ENCODE data around the gene SLC22A16.

SLC22A16 gene

GRCh38 chr6:110448846-110449540, 27.4 kb downstream of the SLC22A16 start:
- DNase-seq (ENCODE audit: low read depth in 2 of 2), result no peak

- DNase-seq (ENCODE audit: low read depth in 2 of 2), result no peak
Observed at GRCh38 chr6:110447761-110448160, 28.7 kb downstream of the SLC22A16 start.

- no peak for DNase-seq (ENCODE audit: low read depth in 2 of 2)
Observed at GRCh38 chr6:110446405-110446804, 30.0 kb downstream of the SLC22A16 start.

GRCh38 chr6:110440026-110440425, 36.4 kb downstream of the SLC22A16 start:
- DNase-seq (ENCODE audit: low read depth in 2 of 2), result no peak

- DNase-seq (ENCODE audit: low read depth in 2 of 2), result no peak
Observed at GRCh38 chr6:110439356-110439755, 37.1 kb downstream of the SLC22A16 start.

GRCh38 chr6:110434961-110435602, 41.3 kb downstream of the SLC22A16 start:
- DNase-seq (ENCODE audit: low read depth in 2 of 2), result no peak

- no peak for DNase-seq (ENCODE audit: low read depth in 2 of 2)
Observed at GRCh38 chr6:110432285-110432900, 44.0 kb downstream of the SLC22A16 start.

- DNase-seq (ENCODE audit: low read depth in 2 of 2), result no peak
Observed at GRCh38 chr6:110430741-110431140, 45.7 kb downstream of the SLC22A16 start.

- DNase-seq (ENCODE audit: low read depth in 2 of 2), result no peak
Observed at GRCh38 chr6:110430236-110430635, 46.2 kb downstream of the SLC22A16 start.

- DNase-seq (ENCODE audit: low read depth in 2 of 2), result no peak
Observed at GRCh38 chr6:110428153-110428552, 48.3 kb downstream of the SLC22A16 start.

GRCh38 chr6:110425816-110426215, 50.6 kb downstream of the SLC22A16 start:
- no peak for DNase-seq (ENCODE audit: low read depth in 2 of 2)

GRCh38 chr6:110422444-110422822, 54.0 kb downstream of the SLC22A16 start:
- DNase-seq (ENCODE audit: low read depth in 2 of 2), result no peak

- DNase-seq (ENCODE audit: low read depth in 2 of 2), result no peak
Observed at GRCh38 chr6:110421749-110422443, 54.5 kb downstream of the SLC22A16 start.

GRCh38 chr6:110419028-110419739, 57.2 kb downstream of the SLC22A16 start:
- no peak for DNase-seq (ENCODE audit: low read depth in 2 of 2)

- no peak for DNase-seq (ENCODE audit: low read depth in 2 of 2)
Observed at GRCh38 chr6:110418594-110418993, 57.8 kb downstream of the SLC22A16 start.

GRCh38 chr6:110415086-110415916, 61.1 kb downstream of the SLC22A16 start, which contains the start of gene DDO:
Gene DDO (minus strand): TSS chr6:110415575. CDS start chr6:110413462, 2,113 bp downstream.
- no peak for DNase-seq (ENCODE audit: low read depth in 2 of 2)

GRCh38 chr6:110414669-110415068, 61.7 kb downstream of the SLC22A16 start:
- DNase-seq (ENCODE audit: low read depth in 2 of 2), result no peak

GRCh38 chr6:110412360-110412759, 64.1 kb downstream of the SLC22A16 start:
- DNase-seq (ENCODE audit: low read depth in 2 of 2), result no peak

GRCh38 chr6:110410511-110410910, 65.9 kb downstream of the SLC22A16 start:
- DNase-seq (ENCODE audit: low read depth in 2 of 2), result no peak

GRCh38 chr6:110409794-110410193, 66.6 kb downstream of the SLC22A16 start:
- DNase-seq (ENCODE audit: low read depth in 2 of 2), result no peak

- no peak for DNase-seq (ENCODE audit: low read depth in 2 of 2)
Observed at GRCh38 chr6:110408901-110409300, 67.5 kb downstream of the SLC22A16 start.
